ENCODE results near the gene CIPC.

Gene CIPC

DNA sequence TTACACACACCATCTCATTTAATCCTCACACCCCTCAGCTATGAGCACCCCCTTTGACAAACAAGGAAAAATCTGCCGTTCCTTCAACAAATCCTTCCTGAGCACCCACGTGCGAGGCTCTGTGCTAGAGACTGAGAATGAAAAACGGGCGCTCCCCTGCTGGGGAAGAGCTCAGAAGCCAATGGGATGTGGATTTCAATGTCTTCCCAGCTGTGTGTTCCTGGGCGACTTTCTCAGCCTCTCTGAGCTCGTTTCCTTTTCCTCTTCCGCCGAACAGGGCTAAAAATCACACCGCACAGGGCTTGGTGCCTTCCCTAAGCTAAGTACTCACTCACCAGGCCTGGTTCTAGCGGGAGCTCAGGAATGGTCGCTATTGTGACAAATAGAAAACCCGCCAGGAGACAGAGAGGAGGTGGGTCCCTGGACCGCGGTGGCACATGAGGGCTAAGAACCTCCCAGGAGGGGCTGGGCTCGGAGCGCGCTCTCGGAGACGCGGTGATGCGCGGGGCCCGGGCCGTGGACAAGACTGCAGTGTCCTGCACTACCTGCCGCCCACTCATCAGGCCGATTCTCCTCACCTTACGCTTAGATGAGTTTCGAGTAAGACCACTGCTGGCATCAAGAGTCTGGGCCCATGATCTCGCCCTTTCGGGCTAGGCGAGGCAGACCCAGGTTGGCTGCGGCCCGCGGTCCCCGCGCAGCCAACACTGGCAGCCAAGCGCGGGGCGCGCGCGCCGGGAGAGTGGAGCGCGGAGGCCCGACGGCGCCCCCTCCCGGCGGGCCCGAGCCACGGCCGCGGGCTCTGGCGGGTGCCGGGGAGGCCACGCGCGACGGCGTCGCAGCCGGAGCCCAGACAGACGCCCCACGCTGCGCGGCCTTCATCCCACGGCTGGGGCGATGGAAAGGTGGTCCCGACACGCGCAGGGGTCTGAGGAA, 26.6 kb downstream of the CIPC start:
- Histone ChIP-seq H3K27me3 (ENCODE audit: control insufficient read depth, insufficient read depth, low read length) (peaks cover 31% of the 10 kb centered on the region), H3K4me3 (ENCODE audit: low read length) (peak overlapping the region; percentile 35), H3K9me3 (ENCODE audit: control insufficient read depth, low read length) (no peaks in the 10 kb centered on the region), H3K36me3 (ENCODE audit: control insufficient read depth, insufficient read depth, low read length) (no peaks in the 10 kb centered on the region), H3K4me1 (ENCODE audit: control insufficient read depth, insufficient read depth, low read length) (peaks cover 44% of the 10 kb centered on the region), H3K9ac (ENCODE audit: low read length) (peak overlapping the region; percentile 51)

DNA sequence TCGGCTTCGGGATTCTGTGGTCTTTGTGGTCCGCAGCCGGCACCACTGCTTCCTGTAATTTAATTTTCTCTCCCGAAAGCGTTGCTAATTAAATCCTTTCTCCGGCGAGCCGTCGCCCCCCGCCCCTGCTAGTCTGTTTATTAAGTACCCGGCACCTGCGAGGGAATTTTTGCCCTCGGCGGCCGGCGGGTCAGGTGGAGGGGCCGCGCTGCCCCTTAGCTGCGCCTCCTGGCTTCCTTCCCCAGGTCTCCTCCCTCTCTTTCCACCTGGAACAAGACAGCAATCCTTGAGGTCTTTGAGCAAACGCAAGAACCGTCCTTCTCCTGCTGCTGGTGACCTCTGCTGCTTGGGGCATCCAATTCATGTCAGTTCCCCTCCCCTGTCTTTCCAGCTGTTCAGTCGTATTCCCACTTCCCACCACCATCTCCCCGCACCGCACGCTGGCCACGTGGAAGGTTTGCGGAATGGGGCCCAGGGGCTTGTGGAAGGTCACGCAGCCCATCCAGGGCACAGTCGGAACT, 27.3 kb downstream of the CIPC start:
- no peak overlapping the region for H3K9ac ChIP-seq (ENCODE audit: low read length)
- H3K27me3 ChIP-seq (ENCODE audit: control insufficient read depth, insufficient read depth, low read length): peaks cover 31% of the 10 kb centered on the region

DNA sequence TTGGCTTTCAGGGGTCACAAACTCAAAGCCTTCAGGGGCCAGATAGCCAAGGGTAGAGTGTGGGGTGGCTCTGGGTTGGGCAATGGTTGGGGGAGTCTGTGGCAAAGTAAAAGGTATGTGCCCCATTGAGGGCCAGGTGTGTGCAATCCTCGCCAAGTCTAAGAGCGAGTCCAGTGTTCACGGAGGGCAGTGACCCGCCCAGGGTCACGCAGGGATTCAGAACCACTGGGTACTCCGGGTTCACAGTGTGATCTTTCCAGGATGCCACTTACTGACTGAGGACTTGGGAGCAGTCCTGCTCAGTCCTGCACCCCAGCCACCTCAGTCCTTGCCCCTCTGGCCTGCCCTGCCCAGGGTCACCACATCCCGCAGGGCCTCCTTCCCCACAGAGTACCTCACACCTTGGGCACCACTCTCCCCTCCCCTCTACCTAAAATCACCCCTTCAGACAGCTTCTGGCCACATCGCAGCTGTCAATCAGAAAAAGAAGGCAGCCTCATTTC, 27.8 kb downstream of the CIPC start:
- Histone ChIP-seq H3K4me1 (ENCODE audit: control insufficient read depth, insufficient read depth, low read length) (peaks cover 41% of the 10 kb centered on the region), H3K36me3 (ENCODE audit: control insufficient read depth, insufficient read depth, low read length) (no peaks in the 10 kb centered on the region), H3K27me3 (ENCODE audit: control insufficient read depth, insufficient read depth, low read length) (peaks cover 31% of the 10 kb centered on the region), H3K9me3 (ENCODE audit: control insufficient read depth, low read length) (no peaks in the 10 kb centered on the region), H3K4me3 (ENCODE audit: low read length) (no peak overlapping the region), H3K9ac (ENCODE audit: low read length) (no peak overlapping the region)

More for the DNA sequence above, 27.3 kb downstream of the CIPC start:
- H3K4me3 ChIP-seq (ENCODE audit: low read length): no peak overlapping the region
- no peaks in the 10 kb centered on the region for H3K9me3 ChIP-seq (ENCODE audit: control insufficient read depth, low read length)
- peaks cover 44% of the 10 kb centered on the region for H3K4me1 ChIP-seq (ENCODE audit: control insufficient read depth, insufficient read depth, low read length)
- H3K36me3 ChIP-seq (ENCODE audit: control insufficient read depth, insufficient read depth, low read length): no peaks in the 10 kb centered on the region

DNA sequence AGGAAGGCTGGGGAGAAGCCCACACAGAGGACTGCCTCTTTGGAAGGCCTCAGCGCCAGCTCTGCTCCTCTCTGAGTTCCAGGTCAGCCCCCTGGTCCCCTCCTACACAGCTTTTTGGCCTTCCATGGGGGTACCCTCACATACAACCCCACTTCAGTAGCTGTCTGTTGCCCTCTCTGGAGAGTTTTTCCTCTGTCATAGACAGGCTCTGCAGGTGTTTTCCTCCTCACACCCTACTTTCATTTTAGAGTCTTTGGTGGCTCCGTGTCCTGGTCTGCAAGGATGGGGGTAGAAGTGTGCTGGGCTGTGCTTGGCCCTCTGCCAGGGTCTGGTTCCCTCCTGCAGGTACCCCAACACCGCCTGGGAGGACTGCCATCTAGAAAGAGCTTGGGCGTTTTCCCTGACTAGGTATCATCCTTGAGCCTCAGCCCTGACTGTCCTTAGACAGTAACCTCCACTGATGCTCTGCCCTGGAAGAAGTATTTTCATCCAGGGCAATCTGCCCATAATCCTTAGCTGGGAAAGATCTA, 28.5 kb downstream of the CIPC start:
- no peaks in the 10 kb centered on the region for H3K36me3 ChIP-seq (ENCODE audit: control insufficient read depth, insufficient read depth, low read length)
- H3K9me3 ChIP-seq (ENCODE audit: control insufficient read depth, low read length): no peaks in the 10 kb centered on the region
- peaks cover 34% of the 10 kb centered on the region for H3K4me1 ChIP-seq (ENCODE audit: control insufficient read depth, insufficient read depth, low read length)
- no peak overlapping the region for H3K9ac ChIP-seq (ENCODE audit: low read length)
- no peak overlapping the region for H3K4me3 ChIP-seq (ENCODE audit: low read length)
- peaks cover 31% of the 10 kb centered on the region for H3K27me3 ChIP-seq (ENCODE audit: control insufficient read depth, insufficient read depth, low read length)

GRCh38 chr14:77128414-77128891, 30.4 kb downstream of the CIPC start:
- Histone ChIP-seq H3K36me3 (ENCODE audit: control insufficient read depth, insufficient read depth, low read length) (no peaks in the 10 kb centered on the region), H3K27me3 (ENCODE audit: control insufficient read depth, insufficient read depth, low read length) (peaks cover 39% of the 10 kb centered on the region)

GRCh38 chr14:77130386-77130785, 32.3 kb downstream of the CIPC start:
- Histone ChIP-seq H3K4me1 (ENCODE audit: control insufficient read depth, insufficient read depth, low read length) (peaks cover 2% of the 10 kb centered on the region), H3K9me3 (ENCODE audit: control insufficient read depth, low read length) (no peaks in the 10 kb centered on the region), H3K36me3 (ENCODE audit: control insufficient read depth, insufficient read depth, low read length) (no peaks in the 10 kb centered on the region), H3K4me3 (ENCODE audit: low read length) (no peak overlapping the region), H3K9ac (ENCODE audit: low read length) (no peak overlapping the region), H3K27me3 (ENCODE audit: control insufficient read depth, insufficient read depth, low read length) (peaks cover 42% of the 10 kb centered on the region)

More at GRCh38 chr14:77128414-77128891, 30.4 kb downstream of the CIPC start:
- no peak overlapping the region for H3K4me3 ChIP-seq (ENCODE audit: low read length)
- no peak overlapping the region for H3K9ac ChIP-seq (ENCODE audit: low read length)
- H3K4me1 ChIP-seq (ENCODE audit: control insufficient read depth, insufficient read depth, low read length): peaks cover 17% of the 10 kb centered on the region
- no peaks in the 10 kb centered on the region for H3K9me3 ChIP-seq (ENCODE audit: control insufficient read depth, low read length)

- Histone ChIP-seq H3K4me3 (ENCODE audit: low read length) (no peak overlapping the region), H3K36me3 (ENCODE audit: control insufficient read depth, insufficient read depth, low read length) (no peaks in the 10 kb centered on the region), H3K9ac (ENCODE audit: low read length) (no peak overlapping the region), H3K9me3 (ENCODE audit: control insufficient read depth, low read length) (no peaks in the 10 kb centered on the region), H3K4me1 (ENCODE audit: control insufficient read depth, insufficient read depth, low read length) (no peaks in the 10 kb centered on the region), H3K27me3 (ENCODE audit: control insufficient read depth, insufficient read depth, low read length) (peaks cover 35% of the 10 kb centered on the region)
Observed at GRCh38 chr14:77131206-77131605, 33.1 kb downstream of the CIPC start.

- H3K4me3 ChIP-seq (ENCODE audit: low read length): no peak overlapping the region
- no peak overlapping the region for H3K9ac ChIP-seq (ENCODE audit: low read length)
- H3K27me3 ChIP-seq (ENCODE audit: control insufficient read depth, insufficient read depth, low read length): peaks cover 31% of the 10 kb centered on the region
- no peaks in the 10 kb centered on the region for H3K9me3 ChIP-seq (ENCODE audit: control insufficient read depth, low read length)
- no peaks in the 10 kb centered on the region for H3K4me1 ChIP-seq (ENCODE audit: control insufficient read depth, insufficient read depth, low read length)
- H3K36me3 ChIP-seq (ENCODE audit: control insufficient read depth, insufficient read depth, low read length): no peaks in the 10 kb centered on the region
Observed at GRCh38 chr14:77131871-77132486, 33.9 kb downstream of the CIPC start.

GRCh38 chr14:77133720-77134338, 35.8 kb downstream of the CIPC start:
- no peaks in the 10 kb centered on the region for H3K9me3 ChIP-seq (ENCODE audit: control insufficient read depth, low read length)
- H3K36me3 ChIP-seq (ENCODE audit: control insufficient read depth, insufficient read depth, low read length): no peaks in the 10 kb centered on the region
- peaks cover 38% of the 10 kb centered on the region for H3K27me3 ChIP-seq (ENCODE audit: control insufficient read depth, insufficient read depth, low read length)
- H3K9ac ChIP-seq (ENCODE audit: low read length): no peak overlapping the region
- H3K4me3 ChIP-seq (ENCODE audit: low read length): no peak overlapping the region
- no peaks in the 10 kb centered on the region for H3K4me1 ChIP-seq (ENCODE audit: control insufficient read depth, insufficient read depth, low read length)

GRCh38 chr14:77139022-77139421, 41.0 kb downstream of the CIPC start:
- H3K9ac ChIP-seq (ENCODE audit: low read length): no peak overlapping the region
- no peaks in the 10 kb centered on the region for H3K36me3 ChIP-seq (ENCODE audit: control insufficient read depth, insufficient read depth, low read length)
- H3K4me1 ChIP-seq (ENCODE audit: control insufficient read depth, insufficient read depth, low read length): peaks cover 6% of the 10 kb centered on the region
- H3K9me3 ChIP-seq (ENCODE audit: control insufficient read depth, low read length): no peaks in the 10 kb centered on the region
- no peak overlapping the region for H3K4me3 ChIP-seq (ENCODE audit: low read length)
- peaks cover 64% of the 10 kb centered on the region for H3K27me3 ChIP-seq (ENCODE audit: control insufficient read depth, insufficient read depth, low read length)

DNA sequence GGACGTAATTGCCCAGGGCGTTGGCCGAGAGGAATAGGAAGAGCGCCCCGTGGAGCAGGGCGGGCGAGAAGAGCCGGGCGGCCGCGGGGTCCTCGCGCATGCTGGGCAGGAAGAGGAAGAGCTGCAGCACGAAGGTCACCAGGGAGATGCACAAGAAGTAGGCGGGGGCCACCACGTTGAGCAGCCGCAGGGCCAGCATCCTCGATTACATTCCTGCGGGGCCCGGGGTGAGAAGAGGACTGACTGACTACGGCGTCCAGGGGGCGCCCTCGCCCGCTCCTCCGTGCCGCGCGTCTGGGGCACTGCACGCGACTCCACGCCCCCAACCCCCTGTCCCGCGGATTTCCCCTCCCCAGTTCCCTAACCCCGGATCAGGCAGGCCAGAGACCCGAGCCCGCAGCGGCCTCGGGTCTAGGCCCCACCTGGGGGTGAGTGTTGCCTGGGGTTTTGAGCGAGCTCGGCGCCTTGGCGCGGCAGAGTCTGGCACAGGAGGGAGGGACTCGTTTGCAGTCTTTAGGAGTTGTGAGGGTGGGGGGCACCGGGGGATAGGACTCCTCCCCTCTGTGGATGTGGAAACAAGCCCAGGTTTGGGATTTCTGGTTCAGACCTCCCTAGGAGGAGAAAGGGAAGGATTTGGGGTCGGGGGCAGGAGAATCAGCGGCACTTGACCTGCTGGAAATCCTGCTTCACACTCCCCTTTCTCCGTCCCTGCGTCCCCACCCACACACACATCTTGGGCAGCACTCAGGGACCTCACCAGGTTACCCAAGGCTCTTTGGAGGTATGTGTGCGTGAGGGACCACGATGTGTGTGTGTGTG, 41.7 kb downstream of the CIPC start:
- H3K9me3 ChIP-seq (ENCODE audit: control insufficient read depth, low read length): no peaks in the 10 kb centered on the region
- H3K36me3 ChIP-seq (ENCODE audit: control insufficient read depth, insufficient read depth, low read length): no peaks in the 10 kb centered on the region
- peaks cover 65% of the 10 kb centered on the region for H3K27me3 ChIP-seq (ENCODE audit: control insufficient read depth, insufficient read depth, low read length)
- H3K9ac ChIP-seq (ENCODE audit: low read length): no peak overlapping the region
- H3K4me3 ChIP-seq (ENCODE audit: low read length): no peak overlapping the region
- H3K4me1 ChIP-seq (ENCODE audit: control insufficient read depth, insufficient read depth, low read length): peaks cover 6% of the 10 kb centered on the region

Data from mucosa of stomach (tissue), 1 donor.